Caco-2 (cell line): ENCODE measurements around the gene CMTR1. TPM values are rescaled to one million over a fixed set of nuclear protein-coding genes. Genes with fewer than 3 reads are reported as not detected.

Source experiments
- BruUV-seq: library from RNA; stranded (reverse); fragments of 400-500 nt; replicated peaks from 2 replicates; lab custom pipeline; 2021; lab: Mats Ljungman, UMichigan
- CTCF ChIA-PET: fragments of 300-600 bp; sonication (Branson Sonifier 250); formaldehyde crosslinking; loops from one replicate; lab custom pipeline; 2022; ENCODE audit warnings: antibody characterized with exemption; lab: Charles Lee
- POLR2A ChIA-PET: fragments of 300-600 bp; sonication (Branson Sonifier 250); formaldehyde crosslinking; loops from one replicate; lab custom pipeline; 2022; ENCODE audit warnings: antibody characterized with exemption; lab: Charles Lee
- DNase-seq, 2 experiments: peaks; one replicate each; pipeline versions ENCODE4 v3.0.0 to v3.0.0-alpha.2; 2020 to 2022
- H3K27me3 ChIP-seq: replicated peaks from 2 replicates; pipeline ENCODE4 v1.6.0; 2011; ENCODE audit warnings: low read length; ENCODE audit not compliant: control insufficient read depth, insufficient read depth
- H3K36me3 ChIP-seq: 2 replicates; pipeline ENCODE4 v1.5.1; 2011; ENCODE audit warnings: low read length; ENCODE audit not compliant: control insufficient read depth, insufficient read depth
- H3K4me1 ChIP-seq: fragments of 250-450 bp; sonication (Bioruptor Pico); 2 replicates; pipeline ENCODE4 v1.5.1; 2020; ENCODE audit warnings: mild to moderate bottlenecking
- H3K4me3 ChIP-seq: 2 replicates; pipeline ENCODE4 v1.5.1; 2011; ENCODE audit warnings: low read depth, mild to moderate bottlenecking, control low read depth, low read length
- H3K9me3 ChIP-seq: fragments of 250-450 bp; sonication (Bioruptor Pico); 2 replicates; pipeline ENCODE4 v1.5.1; 2020; ENCODE audit warnings: mild to moderate bottlenecking, moderate library complexity
- H3K27ac Mint-ChIP-seq: one replicate; pipeline ENCODE4 v1.8.0; 2022; ENCODE audit warnings: mixed read lengths; ENCODE audit not compliant: unreplicated experiment
- H3K27me3 Mint-ChIP-seq: one replicate; pipeline ENCODE4 v1.8.0; 2022; ENCODE audit warnings: mixed read lengths; ENCODE audit not compliant: insufficient read depth, unreplicated experiment
- H3K36me3 Mint-ChIP-seq: one replicate; pipeline ENCODE4 v1.8.0; 2022; ENCODE audit warnings: mild to moderate bottlenecking, mixed read lengths; ENCODE audit not compliant: insufficient read depth, unreplicated experiment
- H3K4me1 Mint-ChIP-seq: one replicate; pipeline ENCODE4 v1.8.0; 2022; ENCODE audit warnings: low read depth, mixed read lengths; ENCODE audit not compliant: unreplicated experiment
- H3K4me3 Mint-ChIP-seq: one replicate; pipeline ENCODE4 v1.8.0; 2022; ENCODE audit warnings: mild to moderate bottlenecking, moderate library complexity, mixed read lengths; ENCODE audit not compliant: unreplicated experiment
- H3K9me3 Mint-ChIP-seq: one replicate; pipeline ENCODE4 v1.8.0; 2022; ENCODE audit warnings: mixed read lengths; ENCODE audit not compliant: unreplicated experiment
- intact Hi-C: fragments of 100-400 bp; cut with micrococcal nuclease; formaldehyde crosslinking; loops from one replicate; pipeline ENCODE4 v1.10.0; 2022; ENCODE audit not compliant: unreplicated experiment
- total RNA-seq: library from RNA; stranded (reverse); gene quantifications from 2 replicates; pipeline ENCODE4 v1.2.3, GENCODE V29; 2022
- TF ChIP-seq, protein P1 (sequence below), 2 experiments: fragments of 200-600 bp in 1 of 2; IDR thresholded peaks; 1 replicate in 1 of 2; 2 replicates in 1 of 2; pipeline versions ENCODE4 v1.5.1 to v1.8.0; 2011 to 2022; ENCODE audit warnings: antibody characterized with exemption in 1 of 2, control low read depth in 1 of 2, inconsistent platforms in 1 of 2, low read depth in 1 of 2, low read length in 1 of 2, mild to moderate bottlenecking in 1 of 2, moderate library complexity in 1 of 2; ENCODE audit not compliant: insufficient read depth in 1 of 2, severe bottlenecking in 1 of 2, unreplicated experiment in 1 of 2

The CMTR1 gene
- total RNA-seq, 1 experiment from 2014 or later = 40.8 TPM

GRCh38 chr6:37496951-37497885, 64.2 kb downstream of the CMTR1 start:
- intact Hi-C loops = no loop called here
- Mint-ChIP-seq H3K9me3 (no peaks in the 10 kb centered on the region), H3K27ac (no peak overlapping the region), H3K27me3 (no peaks in the 10 kb centered on the region), H3K4me1 (peaks cover 14% of the 10 kb centered on the region), H3K4me3 (no peak overlapping the region), H3K36me3 (peaks cover 8% of the 10 kb centered on the region)
- TF ChIP-seq, protein P1, sequence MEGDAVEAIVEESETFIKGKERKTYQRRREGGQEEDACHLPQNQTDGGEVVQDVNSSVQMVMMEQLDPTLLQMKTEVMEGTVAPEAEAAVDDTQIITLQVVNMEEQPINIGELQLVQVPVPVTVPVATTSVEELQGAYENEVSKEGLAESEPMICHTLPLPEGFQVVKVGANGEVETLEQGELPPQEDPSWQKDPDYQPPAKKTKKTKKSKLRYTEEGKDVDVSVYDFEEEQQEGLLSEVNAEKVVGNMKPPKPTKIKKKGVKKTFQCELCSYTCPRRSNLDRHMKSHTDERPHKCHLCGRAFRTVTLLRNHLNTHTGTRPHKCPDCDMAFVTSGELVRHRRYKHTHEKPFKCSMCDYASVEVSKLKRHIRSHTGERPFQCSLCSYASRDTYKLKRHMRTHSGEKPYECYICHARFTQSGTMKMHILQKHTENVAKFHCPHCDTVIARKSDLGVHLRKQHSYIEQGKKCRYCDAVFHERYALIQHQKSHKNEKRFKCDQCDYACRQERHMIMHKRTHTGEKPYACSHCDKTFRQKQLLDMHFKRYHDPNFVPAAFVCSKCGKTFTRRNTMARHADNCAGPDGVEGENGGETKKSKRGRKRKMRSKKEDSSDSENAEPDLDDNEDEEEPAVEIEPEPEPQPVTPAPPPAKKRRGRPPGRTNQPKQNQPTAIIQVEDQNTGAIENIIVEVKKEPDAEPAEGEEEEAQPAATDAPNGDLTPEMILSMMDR (IDR thresholded peaks at IDR 0.05; ENCODE audit: insufficient read depth in 1 of 2, low read depth in 1 of 2, low read length in 1 of 2, severe bottlenecking in 1 of 2, unreplicated experiment in 1 of 2) = no peak
- Histone ChIP-seq H3K4me1 (peaks cover 18% of the 10 kb centered on the region), H3K4me3 (no peak overlapping the region), H3K36me3 (no peaks in the 10 kb centered on the region; the same call in 1 of the 2 replicates), H3K9me3 (no peaks in the 10 kb centered on the region), H3K27me3 (no peaks in the 10 kb centered on the region)
- ChIA-PET POLR2A (no interaction called here), CTCF (no interaction called here)
- BruUV-seq = no TSS peak
- no peak for DNase-seq

DNA sequence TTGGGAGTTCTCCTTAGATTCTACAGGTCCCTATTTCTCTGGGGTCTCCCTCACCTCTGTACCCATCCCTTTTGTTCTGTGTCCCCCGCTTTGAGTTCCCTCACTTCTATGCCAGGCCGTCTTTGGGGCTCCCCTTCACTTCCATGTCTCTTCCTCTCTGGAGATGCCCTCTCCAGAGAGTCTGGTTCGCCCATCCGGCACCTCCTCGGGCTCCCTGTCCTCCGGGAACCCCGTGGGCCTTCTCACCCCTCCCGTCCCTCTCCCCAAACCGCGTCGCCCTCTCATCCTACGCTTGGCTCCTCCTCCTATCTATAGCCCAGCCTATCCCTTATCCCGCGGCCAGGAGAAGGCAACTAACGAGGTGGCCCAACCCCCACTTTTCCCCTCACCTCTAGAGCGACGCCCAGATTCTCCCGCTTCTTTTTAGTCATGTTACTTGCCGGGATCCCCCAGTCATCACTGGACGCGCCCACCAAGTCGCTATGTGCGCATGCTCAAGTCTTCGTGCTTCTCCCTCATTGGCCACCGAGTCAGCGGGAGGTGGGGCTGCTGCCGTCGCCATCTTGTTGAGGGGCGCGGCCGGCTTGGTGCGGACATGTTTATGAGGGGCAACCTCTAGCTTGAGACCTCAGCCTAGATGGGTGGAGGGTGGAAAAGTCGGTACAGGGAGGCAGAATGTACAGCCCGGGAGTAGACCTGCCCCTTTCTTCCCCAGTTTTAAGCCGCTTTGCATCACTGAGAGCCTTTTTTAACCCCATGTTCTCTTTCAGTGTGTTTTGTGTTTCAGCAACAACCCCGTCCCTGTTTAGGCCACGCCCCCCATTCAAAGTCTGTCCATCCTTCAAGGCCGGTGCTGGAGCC, 66.6 kb downstream of the CMTR1 start, which contains the start of gene CCDC167:
TSS of gene CCDC167 (minus strand) at position 461 of the 861 bp plus-strand sequence. CDS start at position 431, 30 bp downstream.
- H3K4me1 Mint-ChIP-seq = peaks cover 16% of the 10 kb centered on the region
- H3K27me3 ChIP-seq = no peaks in the 10 kb centered on the region
- TF ChIP-seq, protein P1 (IDR thresholded peaks at IDR 0.05; ENCODE audit: insufficient read depth in 1 of 2, low read depth in 1 of 2, low read length in 1 of 2, severe bottlenecking in 1 of 2, unreplicated experiment in 1 of 2) = no peak
- no TSS peak for BruUV-seq
- H3K9me3 Mint-ChIP-seq = no peaks in the 10 kb centered on the region
- peak within 1 kb of the TSS; percentile 92 for H3K27ac Mint-ChIP-seq
- CTCF ChIA-PET = interaction anchor here (0.7 to 1.2 kb wide), 5 partner anchors 9 to 291 kb away, joined by 3 to 5 read pairs (median 4); no protein-coding TSS in a partner anchor
- H3K4me3 Mint-ChIP-seq = peak within 1 kb of the TSS; percentile 89
- H3K4me1 ChIP-seq = peaks cover 28% of the 10 kb centered on the region
- intact Hi-C loops = loop anchor here (1.0 kb wide), 1 partner anchor 9 kb away; no protein-coding TSS in a partner anchor
- peak within 1 kb of the TSS; percentile 61 for H3K4me3 ChIP-seq
- no peaks in the 10 kb centered on the region; the same call in 1 of the 2 replicates for H3K36me3 ChIP-seq
- peak; percentile 96 to 98 for DNase-seq
- H3K27me3 Mint-ChIP-seq = no peaks in the 10 kb centered on the region
- POLR2A ChIA-PET = interaction anchor here (0.5 to 1.0 kb wide), 3 partner anchors 8 to 555 kb away, joined by 3 to 4 read pairs (median 3); no protein-coding TSS in a partner anchor
- peaks cover 8% of the 10 kb centered on the region for H3K36me3 Mint-ChIP-seq
- H3K9me3 ChIP-seq = no peaks in the 10 kb centered on the region
